Ectodermal cell (in vitro differentiated cells): ENCODE results near the gene TAS1R1.

Source experiments
- H3K27ac ChIP-seq: 2 replicates; pipeline ENCODE4 v1.7.0; 2013; ENCODE audit warnings: mild to moderate bottlenecking, low read depth, low read length; ENCODE audit not compliant: insufficient read depth, poor library complexity, severe bottlenecking
- H3K27me3 ChIP-seq: 2 replicates; pipeline ENCODE4 v1.7.0; 2013; ENCODE audit warnings: mild to moderate bottlenecking, low read length; ENCODE audit not compliant: insufficient read depth, control insufficient read depth, poor library complexity, severe bottlenecking
- H3K36me3 ChIP-seq: one replicate; pipeline ENCODE4 v1.7.0; 2013; ENCODE audit warnings: low read length; ENCODE audit not compliant: control insufficient read depth, insufficient read depth
- H3K4me1 ChIP-seq: one replicate; pipeline ENCODE4 v1.7.0; 2013; ENCODE audit warnings: low read length; ENCODE audit not compliant: control insufficient read depth, insufficient read depth
- H3K4me3 ChIP-seq: 2 replicates; pipeline ENCODE4 v1.7.0; 2013; ENCODE audit warnings: low read depth, low read length, control low read depth; ENCODE audit not compliant: insufficient read depth
- H3K9me3 ChIP-seq: 2 replicates; pipeline ENCODE4 v1.7.0; 2013; ENCODE audit warnings: mild to moderate bottlenecking, low read length, moderate library complexity; ENCODE audit not compliant: control insufficient read depth
- WGBS, 2 experiments: methylation state at CpG; one replicate each; pipeline ENCODE4 v1.1.7; 2013; ENCODE audit warnings: missing lambda C conversion rate in 2 of 2; 5-methylcytosine and 5-hydroxymethylcytosine counted together

The TAS1R1 gene

GRCh38 chr1:6590046-6590445, 34.9 kb downstream of the TAS1R1 start:
- H3K4me3 ChIP-seq = no peak overlapping the region
- 94 to 95% methylated on average over 7 of the region's 7 CpGs for WGBS, 2 experiments
- no peaks in the 10 kb centered on the region for H3K9me3 ChIP-seq
- peaks cover 20% of the 10 kb centered on the region for H3K36me3 ChIP-seq
- no peak overlapping the region for H3K27ac ChIP-seq
- no peaks in the 10 kb centered on the region for H3K4me1 ChIP-seq
- H3K27me3 ChIP-seq = no peaks in the 10 kb centered on the region

- 94% methylated on average over 13 of the region's 13 CpGs for WGBS, 2 experiments
- Histone ChIP-seq H3K4me1 (no peaks in the 10 kb centered on the region), H3K27me3 (no peaks in the 10 kb centered on the region), H3K36me3 (peaks cover 20% of the 10 kb centered on the region), H3K4me3 (no peak overlapping the region), H3K9me3 (no peaks in the 10 kb centered on the region), H3K27ac (no peak overlapping the region)
Observed at GRCh38 chr1:6591222-6591621, 36.1 kb downstream of the TAS1R1 start.

GRCh38 chr1:6591644-6592043, 36.5 kb downstream of the TAS1R1 start:
- no peaks in the 10 kb centered on the region for H3K4me1 ChIP-seq
- no peak overlapping the region for H3K27ac ChIP-seq
- no peak overlapping the region for H3K4me3 ChIP-seq
- no peaks in the 10 kb centered on the region for H3K9me3 ChIP-seq
- H3K27me3 ChIP-seq = no peaks in the 10 kb centered on the region
- H3K36me3 ChIP-seq = peaks cover 20% of the 10 kb centered on the region
- 88 to 89% methylated on average over 6 of the region's 6 CpGs for WGBS, 2 experiments

GRCh38 chr1:6592441-6592840, 37.3 kb downstream of the TAS1R1 start:
- Histone ChIP-seq H3K36me3 (peaks cover 17% of the 10 kb centered on the region), H3K27ac (no peak overlapping the region), H3K4me3 (no peak overlapping the region), H3K27me3 (no peaks in the 10 kb centered on the region), H3K4me1 (no peaks in the 10 kb centered on the region), H3K9me3 (no peaks in the 10 kb centered on the region)
- 71 to 84% methylated on average over 4 to 5 of the region's 5 CpGs for WGBS, 2 experiments

GRCh38 chr1:6592865-6593593, 37.9 kb downstream of the TAS1R1 start:
- no peak overlapping the region for H3K4me3 ChIP-seq
- no peaks in the 10 kb centered on the region for H3K27me3 ChIP-seq
- no peaks in the 10 kb centered on the region for H3K4me1 ChIP-seq
- WGBS, 2 experiments = 95 to 96% methylated on average over 38 of the region's 38 CpGs
- H3K36me3 ChIP-seq = peaks cover 11% of the 10 kb centered on the region
- no peak overlapping the region for H3K27ac ChIP-seq
- no peaks in the 10 kb centered on the region for H3K9me3 ChIP-seq

- Histone ChIP-seq H3K4me3 (no peak overlapping the region), H3K27me3 (no peaks in the 10 kb centered on the region), H3K9me3 (no peaks in the 10 kb centered on the region), H3K27ac (no peak overlapping the region), H3K36me3 (peaks cover 10% of the 10 kb centered on the region), H3K4me1 (no peaks in the 10 kb centered on the region)
- WGBS, 2 experiments = 95 to 96% methylated on average over 15 of the region's 15 CpGs
Observed at GRCh38 chr1:6593810-6594209, 38.7 kb downstream of the TAS1R1 start.

- H3K9me3 ChIP-seq = no peaks in the 10 kb centered on the region
- peaks cover 1% of the 10 kb centered on the region for H3K4me1 ChIP-seq
- no peak overlapping the region for H3K27ac ChIP-seq
- 96% methylated on average over 11 of the region's 11 CpGs for WGBS, 2 experiments
- H3K4me3 ChIP-seq = no peak overlapping the region
- peaks cover 5% of the 10 kb centered on the region for H3K36me3 ChIP-seq
- no peaks in the 10 kb centered on the region for H3K27me3 ChIP-seq
Observed at GRCh38 chr1:6594977-6595740, 40.1 kb downstream of the TAS1R1 start.

- H3K4me1 ChIP-seq = peaks cover 9% of the 10 kb centered on the region
- no peak overlapping the region for H3K27ac ChIP-seq
- no peak overlapping the region for H3K4me3 ChIP-seq
- peaks cover 10% of the 10 kb centered on the region for H3K27me3 ChIP-seq
- H3K9me3 ChIP-seq = no peaks in the 10 kb centered on the region
- 92 to 96% methylated on average over 7 of the region's 7 CpGs for WGBS, 2 experiments
- peaks cover 2% of the 10 kb centered on the region for H3K36me3 ChIP-seq
Observed at GRCh38 chr1:6596351-6596750, 41.2 kb downstream of the TAS1R1 start.

GRCh38 chr1:6596886-6597776, 42.0 kb downstream of the TAS1R1 start:
- no peak overlapping the region for H3K27ac ChIP-seq
- no peaks in the 10 kb centered on the region for H3K9me3 ChIP-seq
- peaks cover 17% of the 10 kb centered on the region for H3K27me3 ChIP-seq
- peaks cover 9% of the 10 kb centered on the region for H3K4me1 ChIP-seq
- WGBS, 2 experiments = 87 to 89% methylated on average over 14 to 15 of the region's 15 CpGs
- peaks cover 2% of the 10 kb centered on the region for H3K36me3 ChIP-seq
- no peak overlapping the region for H3K4me3 ChIP-seq

- Histone ChIP-seq H3K4me1 (peaks cover 9% of the 10 kb centered on the region), H3K27ac (no peak overlapping the region), H3K9me3 (no peaks in the 10 kb centered on the region), H3K4me3 (no peak overlapping the region), H3K27me3 (peaks cover 20% of the 10 kb centered on the region), H3K36me3 (peaks cover 2% of the 10 kb centered on the region)
- WGBS, 2 experiments = 93 to 94% methylated on average over 6 of the region's 6 CpGs
Observed at GRCh38 chr1:6597777-6598131, 42.6 kb downstream of the TAS1R1 start.
